Stimulated activated naive CD8-positive, alpha-beta T cell treated with anti-CD3 and anti-CD28 coated beads, Interleukin-15, Interleukin-2, amounts not matched to agents 100 U/mL and 50 U/mL, for 24 hours (primary cell): Measurements from ENCODE around the gene PEX7.
"Not testable (repeated sequence)": the region's sequence is repeated elsewhere in the genome, so short reads cannot be mapped to it uniquely, and the experiment has no call there.

Source experiments
- ATAC-seq: fragments of 150-1000 bp; cut with Tn5 transposase; one replicate; pipeline ENCODE4 v1.10.0; 2021
- DNase-seq: peaks from one replicate; pipeline ENCODE4 v3.0.0; 2021

PEX7 gene

DNA sequence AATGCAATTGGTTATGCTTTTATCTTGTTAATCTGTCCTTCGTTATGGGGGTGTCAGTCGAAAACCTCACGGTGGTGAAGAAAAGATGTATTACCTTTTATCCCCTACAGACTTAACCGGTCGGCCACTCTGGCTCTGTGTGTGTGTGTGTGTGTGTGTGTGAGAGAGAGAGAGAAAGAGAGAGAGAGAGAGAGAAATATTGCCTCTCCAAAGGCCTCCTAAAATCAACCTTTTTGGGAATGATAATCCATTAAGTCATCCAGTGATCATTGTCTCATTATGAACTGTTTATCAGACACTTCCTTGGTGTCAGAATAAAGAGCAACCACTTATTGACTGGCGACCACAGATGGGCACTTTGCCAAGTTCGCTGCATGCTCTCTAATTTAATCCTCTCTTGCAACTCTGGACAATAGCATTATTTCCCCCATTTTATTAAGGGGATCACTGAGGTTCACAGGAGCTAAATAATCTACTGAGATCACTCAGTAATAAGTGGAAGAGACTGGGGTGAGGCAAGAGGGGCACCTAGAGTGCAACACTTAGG, 130.4 kb downstream of the PEX7 start:
- DNase-seq (no peak), ATAC-seq (no peak)

DNA sequence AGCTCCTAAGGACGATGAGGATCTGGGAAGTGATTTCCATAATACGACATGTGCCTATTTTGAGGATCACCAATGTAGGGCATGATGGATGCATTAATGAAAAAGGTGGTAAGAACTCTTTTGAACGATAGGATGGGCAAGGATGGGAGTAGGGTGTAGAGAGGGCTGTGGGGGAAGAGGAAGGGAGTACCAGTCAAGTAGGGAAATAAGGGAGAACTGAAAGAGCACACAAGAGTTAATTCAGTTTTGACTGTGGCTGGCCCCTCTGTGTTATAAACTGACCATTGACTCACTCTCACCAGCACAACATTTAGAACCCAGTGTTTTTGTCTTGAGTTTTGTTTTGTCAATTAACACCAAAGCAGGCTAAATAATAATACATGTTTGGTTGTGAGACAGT, 132.7 kb downstream of the PEX7 start:
- no peak for DNase-seq
- no peak for ATAC-seq

DNA sequence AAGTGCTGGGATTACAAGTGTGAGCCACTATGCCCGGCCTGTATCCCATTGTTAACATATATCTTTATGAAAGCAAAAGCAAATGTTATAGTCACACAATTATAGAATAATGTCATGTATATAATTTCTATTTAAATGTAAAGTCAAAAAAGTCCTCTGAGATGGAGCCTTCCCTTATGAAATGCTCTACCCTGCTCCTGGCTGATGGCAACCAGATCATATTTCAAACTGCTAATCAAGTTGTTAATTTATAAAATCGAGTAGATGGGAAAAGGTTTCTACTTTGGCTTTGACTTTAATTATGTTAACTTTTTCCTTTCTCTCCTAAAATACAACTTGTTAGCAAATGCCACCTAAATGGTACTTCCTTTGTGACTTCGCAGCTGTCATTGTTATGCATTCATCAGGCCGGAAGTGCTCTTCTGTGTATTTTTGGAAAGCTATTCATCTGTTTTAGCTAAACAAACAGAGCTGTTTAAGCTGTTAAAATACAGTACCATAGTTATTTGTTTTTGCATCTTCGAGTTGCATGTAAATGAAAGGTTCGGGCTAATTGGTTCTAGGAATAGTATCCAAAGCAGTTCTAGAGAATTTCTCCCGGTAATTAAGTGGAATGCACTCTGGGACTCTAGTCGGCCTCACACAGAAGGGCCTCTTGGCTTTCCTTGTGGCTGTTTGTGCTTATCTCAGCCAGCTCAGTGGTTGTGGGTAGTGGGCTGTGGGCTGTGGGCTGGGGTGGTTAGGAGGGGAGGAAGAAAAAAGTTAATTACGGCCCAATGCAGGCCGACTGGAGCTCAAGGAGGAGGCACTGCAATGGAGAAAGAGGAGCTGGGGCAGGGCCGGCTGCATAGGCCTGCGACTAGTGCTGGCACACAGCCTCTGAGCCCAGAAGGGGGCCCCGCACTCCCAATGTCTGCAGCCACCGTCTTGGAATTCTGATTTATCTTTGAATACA, 134.5 kb downstream of the PEX7 start:
- no peak for DNase-seq
- ATAC-seq, result peak; percentile 23

DNA sequence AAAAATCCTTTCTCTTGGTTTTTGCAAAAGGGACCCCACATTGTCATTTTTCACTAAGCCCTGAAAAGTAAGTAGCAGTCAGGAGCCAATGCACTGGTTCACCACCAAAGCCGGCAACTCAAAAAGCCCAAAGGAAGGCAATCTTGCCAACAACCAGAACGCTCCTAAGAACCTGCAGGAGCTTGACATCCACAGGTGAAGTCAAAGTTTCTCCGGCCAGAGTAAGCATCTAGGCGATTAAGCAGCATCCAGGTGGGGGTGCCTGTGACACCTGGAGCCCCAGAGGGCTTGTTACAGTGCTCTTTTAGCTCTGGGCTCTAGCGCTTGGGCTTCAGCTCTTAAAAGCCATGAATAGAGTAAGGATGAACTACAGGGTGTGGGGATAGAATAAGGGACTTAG, 135.8 kb downstream of the PEX7 start:
- no peak for DNase-seq
- no peak for ATAC-seq

DNA sequence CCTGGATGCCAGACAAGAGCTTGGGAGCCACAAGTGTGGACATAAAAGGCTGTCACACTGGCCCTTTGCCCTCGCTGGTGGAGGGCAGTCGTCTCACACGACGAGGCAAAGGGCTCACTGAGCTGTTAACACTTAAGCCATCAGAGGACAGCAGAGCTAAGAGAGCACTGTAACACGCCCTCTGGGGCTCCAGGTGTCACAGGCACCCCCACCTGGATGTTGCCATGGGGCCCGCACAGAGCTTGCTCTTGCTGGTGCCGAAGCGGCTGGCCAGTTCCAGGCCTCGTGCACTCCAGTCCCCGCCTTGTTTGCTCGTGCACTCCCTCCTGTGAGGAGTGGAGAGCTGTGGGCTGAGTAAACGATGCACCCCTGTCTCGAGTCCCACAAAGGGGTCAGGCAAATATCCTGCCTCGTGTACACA, 137.1 kb downstream of the PEX7 start:
- no peak for DNase-seq

DNA sequence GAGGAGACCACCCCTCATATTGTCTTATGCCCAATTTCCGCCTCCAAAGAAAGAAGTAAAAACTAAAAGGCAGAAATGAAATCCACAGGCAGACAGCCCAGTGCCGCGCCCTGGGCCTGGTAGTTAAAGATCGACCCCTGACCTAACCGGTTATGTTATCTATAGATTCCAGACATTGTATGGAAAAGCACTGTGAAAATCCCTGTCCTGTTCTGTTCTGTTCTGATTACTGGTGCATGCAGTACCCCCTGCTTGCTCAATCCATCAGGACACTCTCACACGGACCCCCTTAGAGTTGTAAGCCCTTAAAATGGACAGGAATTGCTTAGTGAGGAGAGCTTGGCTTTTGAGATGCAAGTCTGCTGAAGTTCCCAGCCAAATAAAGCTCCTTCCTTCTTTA, 137.5 kb downstream of the PEX7 start:
- ATAC-seq, DNase-seq: not testable (repeated sequence)

More for the DNA sequence above, 137.1 kb downstream of the PEX7 start:
- ATAC-seq, result no peak

DNA sequence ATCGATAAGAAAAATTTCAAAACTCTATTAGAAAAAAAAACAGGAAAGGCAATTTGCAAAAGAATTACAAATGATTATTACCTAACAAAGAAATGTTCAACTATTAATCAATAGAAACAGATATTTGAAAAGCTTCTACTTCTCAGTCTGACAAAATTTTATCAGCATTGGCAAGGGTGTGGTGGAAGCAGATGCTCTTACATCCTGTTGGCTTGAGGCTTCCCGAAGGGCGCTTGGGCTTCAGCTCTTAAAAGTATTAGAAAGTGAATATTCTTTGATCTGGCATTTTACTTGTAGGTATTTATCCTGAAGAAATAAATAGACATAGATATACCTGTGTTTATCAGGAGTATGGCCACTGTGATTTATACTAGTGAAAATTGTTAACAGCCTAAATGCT, 138.4 kb downstream of the PEX7 start:
- DNase-seq, result no peak
- ATAC-seq, result no peak

DNA sequence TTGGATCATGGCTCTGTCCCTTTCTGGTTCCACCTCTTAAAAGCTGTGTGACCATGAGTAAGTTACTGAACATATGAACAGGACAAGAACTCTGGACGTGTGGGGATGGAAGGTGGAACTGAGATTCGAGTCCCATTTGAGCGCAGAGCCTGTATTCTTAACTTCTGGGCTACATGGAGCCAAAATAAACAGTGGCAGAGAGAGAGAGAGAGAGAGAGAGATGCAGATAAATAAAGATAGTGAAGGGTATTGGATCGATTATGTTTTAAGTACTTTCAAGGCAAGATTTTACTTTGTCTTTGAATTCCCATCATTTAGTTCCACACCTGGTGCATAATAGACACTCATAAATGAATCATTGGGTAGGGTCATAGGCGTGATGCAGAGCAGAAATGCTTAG, 139.5 kb downstream of the PEX7 start:
- DNase-seq (no peak), ATAC-seq (no peak)

DNA sequence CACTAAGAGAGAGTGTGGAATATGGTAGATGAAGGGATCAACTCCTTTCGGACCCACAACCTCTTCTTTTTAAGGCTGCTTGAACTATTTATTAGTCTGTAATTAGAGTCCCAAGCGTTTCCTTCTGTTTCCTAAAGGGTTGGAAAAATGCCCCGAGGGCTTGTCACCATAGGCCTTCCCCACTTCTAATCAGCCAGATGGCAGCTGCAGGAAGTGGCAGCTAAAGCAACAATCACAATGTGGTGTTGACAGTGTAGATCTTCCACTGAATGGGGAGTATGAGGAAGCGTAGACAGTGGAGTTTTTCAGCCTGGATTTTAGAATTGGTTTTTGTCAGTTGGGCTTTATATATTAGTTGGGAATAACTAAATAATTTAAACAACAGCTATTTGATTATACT, 140.3 kb downstream of the PEX7 start:
- ATAC-seq, result no peak
- no peak for DNase-seq

DNA sequence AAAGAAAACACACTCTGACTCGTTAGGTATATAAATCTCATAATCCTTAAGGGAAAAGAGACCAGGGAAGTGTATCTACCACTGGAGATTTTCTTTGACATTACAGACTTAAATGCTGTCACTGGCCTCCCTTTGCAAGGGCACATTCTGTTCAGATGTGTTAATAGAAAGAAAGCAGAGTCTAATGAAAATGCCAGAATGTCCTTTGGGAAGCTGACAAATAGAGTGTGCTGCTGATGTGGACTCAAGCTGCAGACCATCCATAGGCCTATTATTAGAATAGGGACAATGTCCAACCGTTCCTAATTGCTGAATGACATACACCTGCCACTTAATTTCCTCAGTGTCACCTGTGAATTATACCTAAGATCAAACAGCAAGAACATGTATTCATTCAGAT, 140.9 kb downstream of the PEX7 start:
- ATAC-seq, result no peak
- DNase-seq, result no peak
